GM18517 (cell line): ENCODE results near the gene SAMD4B.
A peak's percentile ranks its signal among the peaks of the same experiment; 100 is the strongest.

Source experiments
- ATAC-seq: cut with Tn5 transposase; IDR thresholded peaks from one replicate; pipeline ENCODE4 v1.9.1; 2021; ENCODE audit warnings: mild to moderate bottlenecking, moderate library complexity; ENCODE audit not compliant: unreplicated experiment

The SAMD4B gene

DNA sequence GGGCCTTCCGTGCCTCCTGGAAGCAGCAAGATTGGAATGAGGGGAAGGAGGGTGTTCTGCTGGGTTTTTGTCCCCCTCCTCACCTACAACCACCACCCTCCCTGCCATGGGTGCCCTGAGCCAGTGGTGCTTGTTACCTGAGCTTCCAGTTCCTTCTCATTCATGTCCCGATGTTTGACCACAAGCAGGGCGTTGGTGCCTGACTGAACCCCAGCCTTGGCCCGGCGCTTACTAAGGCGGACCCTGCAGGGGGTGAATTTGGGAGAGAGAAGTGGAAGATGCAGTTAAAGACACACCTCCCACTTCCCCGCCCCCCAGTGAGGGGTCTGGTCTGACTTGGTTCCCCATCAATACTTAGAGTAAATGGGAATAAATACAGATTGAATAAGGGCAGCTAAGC is 44.3 kb downstream of the SAMD4B start:
- no peak for ATAC-seq

DNA sequence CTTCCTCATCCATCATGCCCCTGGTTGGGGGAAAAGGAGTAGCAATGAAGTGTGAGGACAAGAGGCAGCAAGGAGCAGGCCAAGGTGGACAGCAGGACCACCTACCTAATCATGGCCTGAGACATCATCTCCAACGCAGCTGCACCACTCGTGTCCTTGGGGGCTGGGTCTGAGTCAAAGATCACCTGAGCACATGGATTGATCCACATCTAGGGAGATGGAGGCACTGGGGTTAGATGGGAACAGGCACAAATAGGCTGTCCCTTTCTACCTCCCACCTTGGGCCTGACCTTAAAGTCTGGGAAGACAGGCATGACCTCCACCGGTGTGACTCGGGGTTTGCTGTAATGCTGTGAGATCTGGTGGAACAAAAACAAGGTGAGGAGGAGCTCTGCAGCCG is 46.4 kb downstream of the SAMD4B start:
- no peak for ATAC-seq

DNA sequence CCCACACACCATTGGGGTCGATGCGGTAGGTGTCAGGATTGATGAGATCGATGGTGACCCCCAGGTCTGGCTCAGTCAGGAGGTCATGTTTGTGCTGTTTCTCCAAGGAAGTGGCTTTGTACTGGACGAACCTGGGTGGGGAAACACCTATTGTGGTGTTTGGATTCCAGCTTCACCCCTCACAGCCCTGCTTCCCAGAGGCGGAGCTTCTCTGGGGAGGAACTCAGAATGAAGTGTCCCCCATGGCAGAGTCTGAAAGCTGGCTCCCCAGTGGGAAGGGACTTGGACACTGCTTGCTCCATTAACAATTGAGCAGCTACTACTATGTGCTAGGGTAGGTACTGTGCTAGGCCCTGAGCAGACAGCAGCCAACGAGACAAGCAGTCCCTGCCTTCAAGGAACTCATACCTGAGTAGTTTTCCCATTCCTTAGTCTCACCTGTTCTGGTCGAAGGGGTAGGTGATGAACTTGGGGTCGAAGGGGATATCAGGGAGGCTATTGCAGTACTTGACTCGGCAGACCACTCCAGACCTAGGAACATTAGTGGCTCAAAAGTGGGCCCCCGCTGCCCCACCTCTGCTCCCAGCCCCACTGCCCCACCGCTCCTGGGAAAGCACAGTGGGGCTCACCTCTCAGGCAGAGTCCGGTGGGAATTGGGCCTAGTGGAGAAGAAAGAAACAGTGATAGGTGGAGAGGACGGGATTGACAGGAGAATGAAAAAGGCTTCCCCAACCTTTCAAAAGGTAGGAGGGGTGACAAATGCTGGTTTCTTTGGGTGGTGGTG is 47.6 kb downstream of the SAMD4B start:
- no peak for ATAC-seq

DNA sequence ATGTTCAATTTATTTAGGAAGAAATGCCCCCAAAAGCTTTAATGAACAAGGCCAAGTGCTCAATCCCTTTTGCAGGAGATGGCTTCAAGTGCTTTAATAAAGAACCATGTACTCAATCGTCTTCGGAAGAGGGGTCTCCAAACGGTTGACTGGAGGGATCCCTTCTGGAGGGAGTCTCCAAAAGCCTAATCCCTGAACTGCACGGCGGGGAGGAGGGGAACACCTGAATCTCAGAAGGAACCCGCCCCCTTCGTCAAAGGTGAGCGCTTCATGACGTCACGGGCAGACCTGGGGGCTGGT is 48.2 kb downstream of the SAMD4B start:
- ATAC-seq, result no peak

DNA sequence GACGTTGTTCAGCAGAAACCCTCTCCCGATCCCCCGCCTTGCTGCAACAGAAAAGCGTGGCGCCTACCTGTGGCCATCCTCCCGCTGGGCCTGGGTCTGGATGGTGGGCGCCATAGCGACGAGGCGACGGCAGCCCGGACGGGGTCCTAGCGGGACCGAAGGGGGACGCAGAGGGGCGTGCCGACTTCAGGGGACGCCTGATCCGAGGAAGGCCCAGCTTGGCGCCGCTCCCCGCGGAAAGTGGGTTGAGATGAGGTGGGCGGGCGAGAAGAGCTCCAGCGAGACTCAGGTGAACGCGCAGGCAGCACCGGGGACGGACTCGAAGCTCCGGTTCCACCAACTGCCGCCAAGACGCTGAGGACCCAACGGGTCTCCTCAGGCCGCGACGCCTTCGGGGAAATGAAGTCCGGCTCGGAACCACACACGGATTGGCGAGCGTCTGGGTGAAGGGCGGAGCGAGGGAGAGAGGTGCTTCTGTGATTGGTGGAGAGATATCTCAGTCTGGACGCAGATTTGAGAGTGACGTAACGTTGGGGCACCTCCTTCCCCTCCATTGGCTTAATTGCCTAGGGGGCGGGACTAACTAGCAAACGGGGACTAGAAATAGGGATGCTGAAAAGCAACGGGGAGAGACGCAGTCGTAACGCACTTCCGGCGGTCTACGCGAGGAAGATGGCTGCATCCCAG is 48.7 kb downstream of the SAMD4B start, which contains the start of the genes MED29 and PAF1:
Gene MED29, plus strand, starts transcription at position 628 of the 687 bp plus-strand sequence. Its CDS starts 45 bp downstream, at position 673.
Gene PAF1, minus strand, starts transcription at position 356 of the 687 bp plus-strand sequence. Its CDS starts 242 bp downstream, at position 114.
- ATAC-seq, result peak; percentile 95

DNA sequence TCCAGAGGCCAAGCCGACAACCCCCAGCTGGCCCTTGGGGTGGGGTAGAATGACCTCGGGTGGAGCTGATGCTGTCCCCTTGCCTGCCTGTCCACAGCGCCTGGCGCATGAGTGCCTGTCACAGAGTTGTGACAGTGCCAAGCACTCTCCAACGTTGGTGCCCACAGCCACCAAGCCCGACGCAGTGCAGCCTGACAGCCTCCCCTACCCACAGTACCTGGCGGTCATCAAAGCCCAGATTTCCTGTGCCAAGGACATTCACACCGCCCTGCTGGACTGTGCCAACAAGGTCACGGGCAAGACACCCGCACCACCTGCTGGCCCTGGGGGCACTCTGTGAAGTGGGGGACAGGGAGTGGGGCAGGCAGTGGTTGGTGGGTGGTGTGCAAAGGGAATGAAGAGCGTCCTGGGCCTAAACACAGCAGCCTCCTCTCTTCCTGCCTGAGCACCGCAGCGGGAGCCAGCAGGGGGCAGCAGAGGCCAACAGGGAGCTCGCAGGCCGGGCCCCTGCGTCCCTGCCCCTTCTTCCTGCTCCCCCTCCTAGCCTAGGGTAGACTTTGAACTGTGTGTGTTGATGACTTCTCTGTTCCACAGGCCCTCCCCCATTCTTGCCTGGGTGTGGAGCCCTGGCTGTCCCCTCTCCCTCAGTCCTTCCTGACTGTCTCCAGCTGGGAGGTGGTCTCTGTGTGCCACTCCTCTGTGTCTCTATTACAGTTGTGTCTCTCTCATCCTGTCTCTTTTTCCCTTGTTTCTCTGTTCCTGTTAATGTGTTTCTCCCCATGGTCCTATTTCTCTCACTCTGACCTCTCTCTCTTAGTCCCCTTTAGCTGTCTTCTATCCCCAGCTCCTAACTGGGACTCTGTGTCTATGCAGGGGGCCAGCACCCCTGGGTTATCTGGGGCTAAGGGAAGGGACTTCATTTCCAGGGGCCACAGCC is 55.4 kb downstream of the SAMD4B start:
- ATAC-seq, result peak; percentile 38

DNA sequence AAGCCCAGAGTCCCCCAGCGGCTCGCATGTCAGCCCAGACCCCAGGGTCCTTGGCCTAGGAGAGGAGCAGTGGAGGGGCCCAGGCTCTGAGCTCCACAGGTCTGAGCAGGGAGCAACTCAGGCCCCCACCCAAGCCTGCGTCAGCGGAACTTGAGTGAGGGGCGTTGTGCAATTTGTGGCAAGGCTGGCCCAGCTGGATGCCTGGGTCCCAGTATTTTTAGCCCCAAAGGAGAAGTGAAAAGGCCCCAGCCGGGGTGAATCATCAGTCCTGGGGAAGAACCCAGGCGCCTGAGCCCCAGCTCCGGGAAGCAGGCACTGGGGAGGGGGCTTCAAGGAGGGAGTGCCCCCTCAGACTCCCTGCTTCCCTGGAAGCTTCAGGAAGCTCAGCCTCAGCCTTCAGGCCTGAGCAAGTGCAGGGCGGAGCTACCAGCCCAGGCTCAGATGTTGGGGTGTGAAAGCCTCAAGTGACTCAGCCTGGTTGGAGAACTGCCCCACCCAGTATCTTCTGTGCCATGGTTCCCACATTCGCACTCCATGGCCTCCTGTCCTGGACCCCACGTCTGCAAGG is 56.2 kb downstream of the SAMD4B start:
- no peak for ATAC-seq

DNA sequence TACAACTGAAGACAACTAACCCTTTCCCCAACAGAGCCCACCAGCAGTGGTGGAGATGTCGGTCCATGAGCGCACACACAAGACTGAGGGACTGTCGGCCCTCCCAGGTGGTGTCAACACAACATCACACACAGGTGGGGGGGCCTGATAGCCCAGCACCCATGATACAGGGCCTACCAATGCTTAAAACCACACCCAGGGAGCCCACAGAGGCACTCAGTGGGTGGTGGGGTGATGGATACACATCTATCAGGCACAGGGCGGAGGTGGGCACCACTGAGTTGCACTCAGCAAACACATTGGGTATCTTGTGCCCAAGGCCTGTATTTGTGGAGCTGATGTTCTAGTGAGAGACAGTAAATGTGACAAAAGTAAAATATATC is 57.4 kb downstream of the SAMD4B start:
- no peak for ATAC-seq

DNA sequence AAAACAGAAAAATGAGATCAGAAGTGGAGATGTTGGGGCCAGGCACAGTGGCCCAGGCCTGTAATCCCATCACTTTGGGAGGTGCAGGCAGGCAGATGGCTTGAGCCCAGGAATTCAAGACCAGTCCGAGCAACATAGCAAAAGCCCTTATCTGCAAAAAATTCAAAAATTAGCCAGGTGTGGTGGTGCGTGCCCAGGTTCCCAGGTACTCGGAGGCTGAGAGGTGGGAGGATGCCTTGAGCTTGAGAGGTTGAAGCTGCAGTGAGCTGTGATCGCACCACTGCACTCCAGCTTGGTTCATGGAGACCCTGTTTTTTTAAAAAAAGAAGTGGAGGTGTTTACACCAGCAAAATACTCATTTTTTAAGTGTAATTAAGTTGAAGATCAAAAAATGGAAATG is 57.8 kb downstream of the SAMD4B start:
- ATAC-seq, result no peak

DNA sequence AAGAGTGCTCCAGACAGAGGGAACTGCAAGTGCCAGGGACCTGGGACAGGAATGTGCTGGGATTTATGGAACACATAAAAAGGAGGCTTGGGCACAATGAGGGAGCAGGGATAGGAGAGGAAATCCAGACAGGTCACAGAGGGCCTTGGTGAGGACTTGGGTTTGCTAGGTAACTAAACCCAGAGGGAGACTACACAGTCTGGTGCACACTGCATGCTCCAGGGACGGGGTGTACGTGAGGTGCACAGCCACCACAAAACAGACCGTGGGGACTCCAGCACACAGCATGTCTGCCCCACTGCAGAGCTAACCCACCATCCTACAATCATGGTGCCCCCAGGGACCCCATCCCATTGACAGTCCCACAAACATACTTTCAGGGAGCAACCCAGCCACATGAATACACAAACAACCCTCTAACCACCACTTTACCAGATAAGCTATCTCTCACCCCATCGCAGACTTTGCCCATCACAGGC is 58.9 kb downstream of the SAMD4B start:
- ATAC-seq, result no peak

DNA sequence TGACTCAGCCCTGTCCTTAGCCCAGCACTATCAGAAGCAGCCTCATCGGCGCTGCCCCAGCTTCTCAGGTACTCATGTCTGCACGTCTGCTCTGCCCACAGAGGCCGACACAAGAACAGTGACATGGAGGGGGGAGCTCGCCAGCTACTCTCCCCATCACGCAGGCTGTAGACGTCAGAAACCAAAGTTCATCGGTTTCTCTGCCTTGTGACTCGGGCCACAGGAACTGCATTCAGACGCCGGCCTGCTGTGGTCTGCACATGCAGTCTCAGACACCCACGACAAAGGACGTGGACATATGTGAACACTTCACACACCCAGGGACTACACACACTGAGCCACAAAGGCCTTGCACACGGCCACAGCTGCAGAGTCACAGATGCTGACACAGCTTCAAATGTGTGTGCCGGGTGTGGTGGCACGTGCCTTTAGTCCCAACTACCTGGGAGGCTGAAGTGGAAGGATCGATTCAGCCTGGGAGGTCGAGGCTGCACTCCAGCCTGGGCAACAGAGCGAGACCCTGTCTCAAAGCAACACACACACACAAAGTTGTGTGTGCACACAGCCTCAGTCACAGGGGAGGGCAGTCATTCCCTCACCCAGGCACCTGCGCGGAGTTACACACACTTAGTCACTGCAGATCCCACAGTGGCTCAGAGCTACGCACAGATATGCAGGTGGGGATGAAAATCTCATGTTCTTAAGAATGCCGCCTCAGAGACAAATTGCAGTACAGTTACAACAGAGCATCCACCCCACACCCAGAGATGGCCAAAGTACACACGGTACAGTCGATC is 59.5 kb downstream of the SAMD4B start:
- peak; percentile 22 for ATAC-seq

DNA sequence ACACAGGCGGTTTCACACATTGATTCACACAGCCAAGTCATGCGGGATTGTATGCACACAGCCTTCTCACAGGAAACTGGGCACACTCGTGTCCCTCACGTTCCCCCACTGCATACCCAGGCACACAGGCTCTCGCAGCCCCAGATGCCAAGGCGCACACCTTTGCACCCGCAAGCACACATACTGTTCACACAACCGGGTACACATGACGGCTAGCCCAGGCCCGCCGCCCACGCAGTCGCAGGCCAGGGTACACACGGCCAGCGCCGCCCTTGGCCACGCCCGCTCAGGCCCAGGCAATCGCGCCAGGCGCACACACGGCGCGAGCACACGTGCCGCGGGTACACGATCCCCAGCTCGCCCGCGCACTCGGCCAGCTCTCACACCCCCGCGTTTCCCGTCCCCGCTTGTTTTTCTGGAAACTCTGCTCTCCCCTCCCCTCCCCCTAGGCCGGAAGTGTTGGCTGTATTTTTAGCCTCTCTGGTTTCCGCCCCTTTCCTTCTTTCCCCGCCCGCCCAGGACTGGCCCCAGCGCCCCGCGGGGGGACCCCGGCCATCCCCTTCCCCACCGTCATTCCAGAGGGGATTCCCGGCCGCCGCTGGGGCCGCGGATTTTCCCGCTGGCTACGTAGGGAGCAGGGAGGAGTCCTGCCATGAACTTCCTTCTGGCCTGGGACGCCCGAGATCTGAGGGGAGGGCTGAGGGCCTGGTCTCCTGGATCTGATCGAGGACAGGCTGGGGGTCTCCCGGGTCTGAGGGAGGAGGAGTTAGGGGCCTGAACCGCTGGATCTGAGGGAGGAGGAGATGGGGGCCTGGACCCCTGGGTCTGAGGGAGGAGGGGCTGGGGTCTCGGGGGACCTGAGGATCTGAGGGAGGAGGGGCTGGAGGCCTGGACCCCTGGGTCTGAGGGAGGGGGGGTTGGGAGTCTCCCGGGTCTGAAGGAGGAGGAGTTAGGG is 60.4 kb downstream of the SAMD4B start:
- no peak for ATAC-seq

DNA sequence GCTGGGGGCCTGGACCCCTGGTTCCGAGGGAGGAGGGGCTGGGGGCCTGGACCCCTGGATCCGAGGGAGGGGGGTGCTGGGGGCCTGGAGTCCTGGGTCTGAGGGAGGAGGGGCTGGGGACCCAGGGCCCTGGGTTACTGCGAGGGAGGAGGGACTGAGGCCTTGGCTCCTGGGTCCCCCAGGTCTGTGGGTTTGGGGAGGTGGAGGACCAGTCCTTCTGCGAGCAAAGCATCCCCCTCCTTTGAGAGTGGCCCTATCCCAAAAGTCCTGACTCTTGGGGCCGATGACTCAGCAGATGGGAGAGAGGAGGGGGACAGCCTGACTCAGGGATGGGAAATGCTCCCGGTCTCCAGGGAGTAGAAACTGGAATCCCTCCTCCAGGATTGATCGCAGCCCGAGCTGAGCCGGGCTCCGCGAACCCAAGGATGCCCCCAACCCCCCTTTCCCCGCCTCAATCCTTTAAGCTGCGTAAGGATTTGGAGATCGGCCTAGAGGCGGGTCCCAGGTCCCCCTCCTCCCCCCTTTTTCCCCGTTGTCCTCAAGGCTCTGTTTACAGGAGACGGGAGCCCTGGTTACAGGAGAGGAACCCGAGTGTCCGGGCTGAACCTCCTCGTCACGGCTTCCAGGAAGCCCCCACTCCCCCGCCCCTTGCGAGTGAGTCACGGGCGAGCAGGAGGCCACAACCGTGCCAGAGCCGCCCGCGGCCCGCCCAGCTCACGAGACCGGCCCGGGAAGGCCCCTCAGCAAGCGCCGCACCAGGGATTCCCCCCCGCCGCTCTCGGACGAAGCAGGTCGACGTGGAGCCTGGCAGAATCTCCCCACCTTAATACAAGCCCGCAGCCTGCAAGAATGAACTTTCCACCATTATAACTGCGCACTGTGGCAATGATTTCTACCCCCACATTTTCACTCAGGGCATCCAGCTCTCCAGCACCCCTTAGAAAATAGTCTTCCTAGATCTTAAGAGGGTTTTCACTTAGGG is 61.4 kb downstream of the SAMD4B start:
- ATAC-seq, result no peak

DNA sequence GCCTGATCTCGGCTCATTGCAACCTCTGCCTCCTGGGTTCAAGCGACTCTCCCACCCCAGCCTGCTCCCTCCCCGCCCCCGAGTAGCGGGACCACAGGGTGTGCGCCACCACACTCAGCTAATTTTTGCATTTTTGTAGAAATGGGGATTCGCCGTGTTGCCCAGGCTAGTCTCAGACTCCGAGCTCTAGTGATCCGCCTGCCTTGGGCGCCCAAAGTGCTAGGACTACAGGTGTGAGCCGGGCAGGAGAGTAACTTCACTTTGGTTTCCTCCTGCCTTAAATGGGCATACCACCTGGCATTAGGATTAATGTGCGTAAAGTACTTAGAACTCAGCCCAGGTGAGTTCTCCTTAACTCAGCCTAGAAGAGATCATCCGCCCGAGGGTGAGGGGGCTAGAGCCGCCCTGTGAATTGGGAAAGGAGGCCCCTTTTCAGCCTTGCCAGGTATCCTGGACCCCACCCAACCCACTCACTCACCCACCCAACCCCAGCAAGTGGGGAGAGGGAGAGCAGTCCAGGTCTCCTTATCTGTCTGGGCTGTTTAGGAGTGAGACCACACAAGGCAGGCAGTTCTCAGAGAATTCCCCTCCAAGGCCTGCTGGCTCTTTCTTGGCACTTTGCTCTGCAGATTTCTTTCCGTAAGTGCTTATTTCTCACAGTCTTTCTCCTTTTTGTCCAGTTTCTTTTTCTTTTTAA is 63.2 kb downstream of the SAMD4B start:
- ATAC-seq, result no peak

DNA sequence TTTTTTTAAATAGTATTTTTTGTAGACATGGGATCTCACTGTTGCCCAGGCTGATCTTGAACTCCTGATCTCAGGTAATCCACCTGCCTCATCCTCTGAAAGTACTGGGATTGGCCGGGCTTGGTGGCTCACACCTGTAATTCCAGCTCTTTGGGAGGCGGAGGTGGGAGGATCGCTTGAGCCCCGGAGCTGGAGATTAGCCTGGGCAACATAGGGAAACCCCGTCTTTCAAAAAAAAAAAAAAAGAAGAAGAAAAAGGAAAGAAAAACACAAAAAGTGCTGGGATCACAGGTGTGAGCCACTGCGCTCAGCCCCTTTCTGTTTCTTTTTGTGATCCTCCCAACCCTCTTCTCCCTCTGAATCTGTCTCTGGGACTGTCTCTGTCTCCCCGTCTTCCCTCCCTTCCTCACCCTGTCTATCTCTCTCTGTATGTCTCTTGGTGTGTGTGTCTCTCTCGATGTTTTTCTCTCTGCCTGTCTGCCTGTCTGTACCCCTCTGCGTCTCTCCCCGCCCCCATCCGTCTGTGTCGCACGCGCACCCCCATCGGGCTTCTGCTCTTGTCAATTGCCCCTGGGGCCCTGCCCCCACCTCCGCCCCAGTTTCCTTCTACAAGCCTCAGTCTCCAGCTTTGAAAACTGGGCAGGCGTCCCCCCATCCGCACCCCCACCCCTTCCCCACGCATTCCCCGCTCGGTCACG is 63.9 kb downstream of the SAMD4B start:
- ATAC-seq, result no peak

DNA sequence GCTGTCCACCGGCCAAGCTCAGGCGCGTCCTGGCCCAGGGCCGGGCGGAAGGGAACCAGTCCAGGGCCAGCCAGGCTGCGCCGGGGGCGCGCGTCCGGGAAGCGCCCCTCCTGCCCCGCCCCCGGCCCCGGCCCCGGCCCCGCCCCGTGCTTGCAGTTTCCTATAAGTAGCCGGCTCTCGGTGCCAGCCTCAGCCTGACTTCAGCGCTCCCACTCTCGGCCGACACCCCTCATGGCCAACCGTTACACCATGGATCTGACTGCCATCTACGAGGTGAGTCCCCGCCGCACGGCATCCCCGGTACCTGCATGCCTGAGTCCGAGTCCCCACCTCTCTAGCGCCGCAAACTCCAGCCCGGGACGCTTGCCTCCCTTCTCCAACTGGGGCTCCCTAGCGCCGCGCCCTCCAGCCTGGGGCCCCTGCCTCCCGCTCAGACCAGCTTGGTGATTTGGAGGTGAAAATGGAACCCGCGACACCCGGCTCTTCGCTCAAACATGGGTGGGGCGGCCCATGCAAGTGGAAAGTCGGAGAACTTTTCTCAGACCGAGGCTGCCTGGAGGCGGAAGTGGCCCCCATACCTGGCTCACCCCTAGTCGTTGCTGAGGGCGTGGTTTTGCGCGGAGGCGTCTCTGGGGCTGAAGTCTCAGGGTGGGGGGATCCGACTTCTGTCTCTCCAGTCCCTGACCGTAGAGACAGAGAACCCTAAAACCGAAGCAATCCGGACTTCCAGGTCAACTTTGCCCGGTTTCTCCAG is 64.6 kb downstream of the SAMD4B start, which contains the start of gene ZFP36:
Gene ZFP36, plus strand, starts transcription at position 192 of the 754 bp plus-strand sequence. Its CDS starts 58 bp downstream, at position 250.
- no peak for ATAC-seq
